RWPE2 (cell line): ENCODE data around the gene TINCR.

Experiments used
- ATAC-seq: fragments of 200-7000 bp; cut with Tn5 transposase; 3 replicates; pipeline ENCODE4 v1.9.1; 2021; ENCODE audit warnings: low read depth
- DNase-seq: peaks from one replicate; pipeline ENCODE4 v3.0.0-alpha.2; 2020; ENCODE audit warnings: low spot score
- H3K27ac ChIP-seq: fragments of 450-650 bp; 2 replicates; pipeline ENCODE4 v1.5.1; 2017; ENCODE audit warnings: mild to moderate bottlenecking; ENCODE audit not compliant: poor library complexity, severe bottlenecking
- H3K27me3 ChIP-seq: fragments of 250-450 bp; sonication (Bioruptor Pico); 2 replicates; pipeline ENCODE4 v1.5.1; 2021; ENCODE audit warnings: mild to moderate bottlenecking, moderate library complexity; ENCODE audit not compliant: insufficient read depth, poor library complexity, severe bottlenecking
- H3K36me3 ChIP-seq: fragments of 250-450 bp; sonication (Bioruptor Pico); 2 replicates; pipeline ENCODE4 v1.5.1; 2020; ENCODE audit warnings: low read depth, mild to moderate bottlenecking, moderate library complexity
- H3K4me1 ChIP-seq: fragments of 250-450 bp; sonication (Bioruptor Pico); 2 replicates; pipeline ENCODE4 v1.5.1; 2021; ENCODE audit warnings: mild to moderate bottlenecking, moderate library complexity; ENCODE audit not compliant: insufficient read depth, poor library complexity, severe bottlenecking
- H3K4me3 ChIP-seq: fragments of 250-450 bp; sonication (Bioruptor Pico); 2 replicates; pipeline ENCODE4 v1.5.1; 2021; ENCODE audit warnings: mild to moderate bottlenecking, moderate library complexity; ENCODE audit not compliant: severe bottlenecking
- H3K9me3 ChIP-seq: fragments of 250-450 bp; sonication (Bioruptor Pico); 2 replicates; pipeline ENCODE4 v1.5.1; 2021; ENCODE audit warnings: mild to moderate bottlenecking, moderate library complexity; ENCODE audit not compliant: severe bottlenecking
- CTCF ChIP-seq: fragments of 450-650 bp; IDR thresholded peaks from one replicate; pipeline ENCODE4 v1.5.1; 2017; ENCODE audit warnings: mild to moderate bottlenecking, moderate library complexity; ENCODE audit not compliant: poor library complexity, severe bottlenecking

The TINCR gene

GRCh38 chr19:5567360-5567969, at the start of gene TINCR:
TSS of gene TINCR (minus strand) at chr19:5567953.
- peaks cover 14% of the 10 kb centered on the region for H3K27me3 ChIP-seq
- H3K4me1 ChIP-seq, result no peaks in the 10 kb centered on the region
- ATAC-seq (no peak), DNase-seq (no peak)
- H3K4me3 ChIP-seq, result peak within 1 kb of the TSS; percentile 17
- TF ChIP-seq CTCF, result no peak
- H3K9me3 ChIP-seq, result no peaks in the 10 kb centered on the region
- H3K27ac ChIP-seq, result no peak within 1 kb of the TSS
- H3K36me3 ChIP-seq, result no peaks in the 10 kb centered on the region

- no peak for DNase-seq
- no peak overlapping the region for H3K27ac ChIP-seq
- H3K4me1 ChIP-seq, result peaks cover 12% of the 10 kb centered on the region
- no peak for TF ChIP-seq CTCF
- no peaks in the 10 kb centered on the region for H3K9me3 ChIP-seq
- no peak overlapping the region for H3K4me3 ChIP-seq
- H3K36me3 ChIP-seq, result peaks cover 90% of the 10 kb centered on the region
- no peaks in the 10 kb centered on the region for H3K27me3 ChIP-seq
- no peak for ATAC-seq
Measured at GRCh38 chr19:5617080-5617479, 49.3 kb upstream of the TINCR start.

GRCh38 chr19:5615756-5616327, 48.1 kb upstream of the TINCR start:
- no peaks in the 10 kb centered on the region for H3K27me3 ChIP-seq
- peaks cover 7% of the 10 kb centered on the region for H3K4me1 ChIP-seq
- no peak for ATAC-seq
- H3K36me3 ChIP-seq, result peaks cover 89% of the 10 kb centered on the region
- no peak overlapping the region for H3K4me3 ChIP-seq
- no peaks in the 10 kb centered on the region for H3K9me3 ChIP-seq
- no peak overlapping the region for H3K27ac ChIP-seq
- no peak for TF ChIP-seq CTCF
- DNase-seq, result no peak

GRCh38 chr19:5612891-5613865, 45.4 kb upstream of the TINCR start:
- no peak for DNase-seq
- ATAC-seq, result no peak
- Histone ChIP-seq H3K36me3 (peaks cover 88% of the 10 kb centered on the region), H3K27ac (no peak overlapping the region), H3K9me3 (no peaks in the 10 kb centered on the region), H3K4me1 (no peaks in the 10 kb centered on the region), H3K4me3 (no peak overlapping the region), H3K27me3 (no peaks in the 10 kb centered on the region)
- TF ChIP-seq CTCF, result no peak
